Thyroid gland (tissue), 4 donors: ENCODE results near the gene RAB19.

ENCODE experiments used
- POLR2A ChIP-seq, 2 donors: fragments of 450-650 bp; IDR thresholded peaks; one replicate each; pipeline ENCODE4 v1.6.1; 2017; ENCODE audit warnings: antibody characterized with exemption in 2 of 2, mild to moderate bottlenecking in 2 of 2, moderate library complexity in 1 of 2
- TF ChIP-seq, protein P1 (sequence below), 6 experiments: fragments of 200-600 bp in 3 of 6; fragments of 450-650 bp in 3 of 6; sonication (generic) in 3 of 6; IDR thresholded peaks; one replicate each; pipeline ENCODE4 v1.5.1; 2016 to 2019; ENCODE audit warnings: antibody characterized with exemption in 6 of 6, mild to moderate bottlenecking in 2 of 6, inconsistent platforms in 1 of 6, moderate library complexity in 1 of 6

DNA sequence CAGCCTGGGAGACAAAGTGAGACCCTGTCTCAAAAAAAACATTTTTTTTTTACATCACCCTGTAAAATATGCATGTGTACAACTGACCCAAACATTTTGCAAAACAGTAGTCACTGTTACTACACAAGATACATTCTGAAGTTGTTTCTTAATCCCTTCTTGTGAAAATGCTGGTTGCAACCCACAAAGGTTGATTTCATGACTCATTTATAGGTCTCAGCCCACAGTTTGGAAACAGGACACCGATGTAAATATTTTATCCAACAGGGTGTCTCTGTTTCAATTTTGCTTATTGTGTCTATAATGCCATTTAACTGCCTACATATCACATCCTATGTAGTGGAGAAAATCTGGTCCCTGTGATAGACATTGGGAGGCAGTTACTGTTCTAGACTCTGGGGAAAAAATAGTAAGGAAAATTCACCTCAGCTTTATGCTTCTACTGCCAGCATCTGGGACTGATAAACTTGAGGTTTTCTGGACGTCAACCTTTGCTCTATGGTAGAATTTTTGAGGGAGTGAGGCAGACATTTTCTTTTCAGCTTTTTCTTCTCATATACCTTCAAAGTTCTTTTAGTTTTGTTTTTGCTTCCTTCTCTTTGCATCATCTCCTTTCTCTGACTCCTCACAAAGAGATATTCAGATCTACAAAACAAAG lies 1.6 kb upstream of the RAB19 start:
- TF ChIP-seq, protein P1, sequence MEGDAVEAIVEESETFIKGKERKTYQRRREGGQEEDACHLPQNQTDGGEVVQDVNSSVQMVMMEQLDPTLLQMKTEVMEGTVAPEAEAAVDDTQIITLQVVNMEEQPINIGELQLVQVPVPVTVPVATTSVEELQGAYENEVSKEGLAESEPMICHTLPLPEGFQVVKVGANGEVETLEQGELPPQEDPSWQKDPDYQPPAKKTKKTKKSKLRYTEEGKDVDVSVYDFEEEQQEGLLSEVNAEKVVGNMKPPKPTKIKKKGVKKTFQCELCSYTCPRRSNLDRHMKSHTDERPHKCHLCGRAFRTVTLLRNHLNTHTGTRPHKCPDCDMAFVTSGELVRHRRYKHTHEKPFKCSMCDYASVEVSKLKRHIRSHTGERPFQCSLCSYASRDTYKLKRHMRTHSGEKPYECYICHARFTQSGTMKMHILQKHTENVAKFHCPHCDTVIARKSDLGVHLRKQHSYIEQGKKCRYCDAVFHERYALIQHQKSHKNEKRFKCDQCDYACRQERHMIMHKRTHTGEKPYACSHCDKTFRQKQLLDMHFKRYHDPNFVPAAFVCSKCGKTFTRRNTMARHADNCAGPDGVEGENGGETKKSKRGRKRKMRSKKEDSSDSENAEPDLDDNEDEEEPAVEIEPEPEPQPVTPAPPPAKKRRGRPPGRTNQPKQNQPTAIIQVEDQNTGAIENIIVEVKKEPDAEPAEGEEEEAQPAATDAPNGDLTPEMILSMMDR (IDR thresholded peaks at IDR 0.05), result no peak
- TF ChIP-seq POLR2A (IDR thresholded peaks at IDR 0.05), result no peak
